Heart right ventricle (tissue), 16 donors: ENCODE measurements around the gene WDFY4. TPM values are rescaled to one million over a fixed set of nuclear protein-coding genes. Genes with fewer than 3 reads are reported as not detected.

Experiments used
- ATAC-seq, 8 donors: fragments of 200-7000 bp; cut with Tn5 transposase; one replicate each; pipeline ENCODE4 v1.9.1; 2020; ENCODE audit warnings: mild to moderate bottlenecking in 8 of 8, moderate library complexity in 8 of 8, moderate number of reproducible peaks in 1 of 8
- DNase-seq, 2 donors: peaks; one replicate each; pipeline ENCODE4 v3.0.0-alpha.2; 2020
- H3K27ac ChIP-seq, 10 donors: fragments of 200-600 bp; sonication (generic) in 2 of 10; one replicate each; pipeline versions ENCODE4 v1.5.0 to v1.8.0; 2020 to 2022; ENCODE audit warnings: mild to moderate bottlenecking in 3 of 10
- H3K27me3 ChIP-seq, 7 donors: fragments of 200-600 bp; one replicate each; pipeline ENCODE4 v1.8.0; 2021 to 2022; ENCODE audit warnings: mild to moderate bottlenecking in 2 of 7
- H3K36me3 ChIP-seq, 9 donors: fragments of 200-600 bp; sonication (generic) in 1 of 9; one replicate each; pipeline versions ENCODE4 v1.5.0 to v1.8.0; 2020 to 2022; ENCODE audit warnings: mild to moderate bottlenecking in 2 of 9
- H3K4me1 ChIP-seq, 9 donors: fragments of 200-600 bp; sonication (generic) in 1 of 9; one replicate each; pipeline versions ENCODE4 v1.5.0 to v1.8.0; 2020 to 2022; ENCODE audit warnings: mild to moderate bottlenecking in 4 of 9
- H3K4me3 ChIP-seq, 10 donors: fragments of 200-600 bp; sonication (generic) in 2 of 10; one replicate each; pipeline versions ENCODE4 v1.5.0 to v1.8.0; 2020 to 2022; ENCODE audit warnings: mild to moderate bottlenecking in 7 of 10, moderate library complexity in 2 of 10
- H3K9me3 ChIP-seq, 11 donors: fragments of 200-600 bp in 10 of 11; sonication (generic) in 2 of 11; one replicate each; pipeline versions ENCODE4 v1.5.0 to v1.8.0; 2013 to 2022; ENCODE audit warnings: mild to moderate bottlenecking in 2 of 11, control low read depth in 1 of 11, moderate library complexity in 1 of 11
- WGBS, 2 donors: extraction: QIAGEN DNeasy Blood & Tissue Kit; methylation state at CpG; one replicate each; pipeline ENCODE4 v1.1.7; 2013; ENCODE audit warnings: inconsistent platforms in 1 of 2; 5-methylcytosine and 5-hydroxymethylcytosine counted together
- intact Hi-C, 10 donors: fragments of 100-400 bp; cut with DNase I; formaldehyde crosslinking; loops; one replicate each; pipeline versions ENCODE4 v1.11.1 to v1.14.2; 2022
- polyA plus RNA-seq, 2 donors: library from polyadenylated mRNA; stranded (reverse); fragments of 200-250 nt; gene quantifications; one replicate each; pipeline ENCODE4 v1.2.3, GENCODE V29; 2013
- total RNA-seq, 10 donors: library from RNA; stranded (reverse); fragmentation: NEBNext Ultra II Directional in 3 of 10; extraction: Animal tissue kit (Norgen Biotek cat#: 25700) in 3 of 10; gene quantifications; one replicate each; pipeline versions ENCODE4 v1.2.1 to v1.2.4, GENCODE V29; 2021 to 2023
- TF ChIP-seq, protein P1 (sequence below), 9 donors: fragments of 200-600 bp; sonication (generic) in 2 of 9; IDR thresholded peaks; one replicate each; pipeline versions ENCODE4 v1.5.0 to v1.8.0; 2021 to 2022; ENCODE audit warnings: antibody characterized with exemption in 9 of 9, mild to moderate bottlenecking in 5 of 9, moderate library complexity in 1 of 9
- donor health status: Arrhythmogenic right ventricular cardiomyopathy.
- donor health status: ischemic (EF 13 %, LVEDD 7.1; RV severe dilation, severe dysfunction).
- donor health status: healthy with polysubstance abuse.
- donor health status: DM: no; HTN: yes; CAD: no.
- donor health status: DM: no; HTN: no; CAD: no.
- donor health status: ischemic (EF 25% LVEDD 6.9; RV normal size, moderate dysfunction).
- donor health status: ischemic (EF 25% LVEDD 5.7; RV mildly dilated, moderate dysfunction).
- donor health status: healthy.
- donor health status: DM: yes; HTN: yes; CAD: no.
- donor health status: Ischemic cardiomyopathy.
- donor health status: ischemic (EF 35%, LVEDD 5.7; RV mildly dilated, moderate dysfunction).
- donor health status: nonischemic (EF 11% LVEDD 7.7; RV severe dilation, severe dysfunction).
- donor health status: DM: yes; HTN: yes; CAD: no.
- donor health status: PGD.
- donor health status: ischemic (EF 29% LVEDD 5.4; RV normal size, mild dysfunction).
- donor health status: nonischemic (EF 23%, LVEDD 6.1; RV moderate dilation, normal function).

The WDFY4 gene
- total and polyA plus RNA-seq, 12 donors: 0.59 to 7.4 (median 0.92) TPM

DNA sequence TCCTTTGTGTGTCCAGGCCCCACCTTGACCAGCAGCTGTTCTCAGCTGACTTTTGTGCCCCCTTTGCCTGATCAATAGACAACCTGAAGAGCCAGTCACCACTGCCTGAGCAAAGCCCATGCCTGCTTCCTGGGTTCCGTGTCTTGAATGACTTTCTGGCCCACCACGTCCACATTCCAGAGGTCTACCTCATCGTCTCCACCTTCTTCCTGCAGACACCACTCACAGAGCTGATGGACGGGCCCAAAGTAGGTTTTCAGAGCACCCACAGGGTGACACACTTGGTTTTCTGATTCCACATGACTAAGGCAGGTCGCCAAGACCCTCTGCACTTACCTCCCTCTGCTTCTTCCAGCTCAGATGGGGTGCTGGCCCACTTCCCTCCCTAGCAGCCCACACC lies 126.8 kb downstream of the WDFY4 start:
- 78 to 89% methylated on average over 5 of the region's 5 CpGs for WGBS, 2 donors
- Histone ChIP-seq H3K27me3 (no peaks in the 10 kb centered on the region), H3K27ac (no peak overlapping the region), H3K4me3 (no peak overlapping the region), H3K36me3 (peaks cover 0 to 17% (median 0%) of the 10 kb centered on the region in 9 donors), H3K4me1 (peaks cover 4 to 51% (median 16%) of the 10 kb centered on the region in 9 donors), H3K9me3 (no peaks in the 10 kb centered on the region)
- intact Hi-C loops: no loop called here
- DNase-seq: no peak
- TF ChIP-seq, protein P1, sequence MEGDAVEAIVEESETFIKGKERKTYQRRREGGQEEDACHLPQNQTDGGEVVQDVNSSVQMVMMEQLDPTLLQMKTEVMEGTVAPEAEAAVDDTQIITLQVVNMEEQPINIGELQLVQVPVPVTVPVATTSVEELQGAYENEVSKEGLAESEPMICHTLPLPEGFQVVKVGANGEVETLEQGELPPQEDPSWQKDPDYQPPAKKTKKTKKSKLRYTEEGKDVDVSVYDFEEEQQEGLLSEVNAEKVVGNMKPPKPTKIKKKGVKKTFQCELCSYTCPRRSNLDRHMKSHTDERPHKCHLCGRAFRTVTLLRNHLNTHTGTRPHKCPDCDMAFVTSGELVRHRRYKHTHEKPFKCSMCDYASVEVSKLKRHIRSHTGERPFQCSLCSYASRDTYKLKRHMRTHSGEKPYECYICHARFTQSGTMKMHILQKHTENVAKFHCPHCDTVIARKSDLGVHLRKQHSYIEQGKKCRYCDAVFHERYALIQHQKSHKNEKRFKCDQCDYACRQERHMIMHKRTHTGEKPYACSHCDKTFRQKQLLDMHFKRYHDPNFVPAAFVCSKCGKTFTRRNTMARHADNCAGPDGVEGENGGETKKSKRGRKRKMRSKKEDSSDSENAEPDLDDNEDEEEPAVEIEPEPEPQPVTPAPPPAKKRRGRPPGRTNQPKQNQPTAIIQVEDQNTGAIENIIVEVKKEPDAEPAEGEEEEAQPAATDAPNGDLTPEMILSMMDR (IDR thresholded peaks at IDR 0.05): no peak
- ATAC-seq: peak in 1 of 8 donors; percentile 7

DNA sequence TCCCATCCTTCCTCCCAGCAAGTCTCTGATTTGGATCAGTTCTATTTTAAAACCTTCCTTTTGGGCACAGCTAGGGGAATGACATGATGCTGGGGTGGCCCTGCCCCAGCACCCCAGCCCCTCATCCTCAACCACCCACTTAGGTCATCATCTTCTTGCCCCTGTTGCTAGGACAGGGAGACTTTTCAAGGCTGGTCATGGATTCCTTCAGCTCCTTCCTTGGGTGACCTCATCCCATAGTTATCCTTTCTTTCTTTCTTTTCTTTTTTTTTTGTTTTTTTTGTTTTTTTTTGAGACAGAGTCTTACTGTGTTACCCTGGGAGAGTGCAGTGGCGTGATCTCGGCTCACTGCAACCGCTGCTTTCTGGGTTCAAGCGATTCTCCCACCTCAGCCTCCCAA lies 127.2 kb downstream of the WDFY4 start:
- H3K36me3 ChIP-seq: peaks cover 0 to 18% (median 0%) of the 10 kb centered on the region in 9 donors
- DNase-seq: no peak
- H3K27me3 ChIP-seq: no peaks in the 10 kb centered on the region
- H3K27ac ChIP-seq: no peak overlapping the region
- intact Hi-C loops: no loop called here
- H3K4me1 ChIP-seq: peaks cover 4 to 46% (median 16%) of the 10 kb centered on the region in 9 donors
- WGBS, 2 donors: 86 to 98% methylated on average over 4 of the region's 4 CpGs
- ATAC-seq: peak in 1 of 8 donors; percentile 10
- no peaks in the 10 kb centered on the region for H3K9me3 ChIP-seq
- H3K4me3 ChIP-seq: no peak overlapping the region
- TF ChIP-seq, protein P1 (IDR thresholded peaks at IDR 0.05): no peak

DNA sequence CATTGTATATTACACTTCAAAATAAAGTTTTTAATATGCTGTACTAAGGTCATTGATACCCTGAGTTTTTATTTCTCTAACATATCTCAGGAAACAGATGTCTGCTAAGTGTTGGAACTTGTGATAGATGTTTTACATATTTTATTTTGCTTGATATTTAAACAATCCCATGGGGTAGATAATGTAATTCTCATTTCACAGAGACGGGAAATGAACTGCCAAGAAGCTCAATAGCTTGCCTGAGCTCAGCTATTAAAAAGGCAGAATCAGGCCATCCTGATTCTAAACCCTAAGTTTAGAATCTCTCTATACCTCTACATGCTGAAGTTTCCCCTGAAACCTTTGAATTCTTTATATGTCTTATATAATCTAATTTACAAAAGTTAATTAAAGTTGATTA lies 128.6 kb downstream of the WDFY4 start:
- DNase-seq (no peak), ATAC-seq (peak in 2 of 8 donors; percentile 44 to 56)
- H3K4me1 ChIP-seq: peaks cover 0 to 32% (median 11%) of the 10 kb centered on the region in 9 donors
- H3K9me3 ChIP-seq: no peaks in the 10 kb centered on the region
- no peak overlapping the region for H3K4me3 ChIP-seq
- TF ChIP-seq, protein P1 (IDR thresholded peaks at IDR 0.05): no peak
- no peaks in the 10 kb centered on the region for H3K27me3 ChIP-seq
- peaks cover 0 to 30% (median 0%) of the 10 kb centered on the region in 9 donors for H3K36me3 ChIP-seq
- intact Hi-C loops: no loop called here
- H3K27ac ChIP-seq: peak overlapping the region in 1 of 10 donors; percentile 13
- 35 to 53% methylated on average over 1 of the region's 1 CpG for WGBS, 2 donors

DNA sequence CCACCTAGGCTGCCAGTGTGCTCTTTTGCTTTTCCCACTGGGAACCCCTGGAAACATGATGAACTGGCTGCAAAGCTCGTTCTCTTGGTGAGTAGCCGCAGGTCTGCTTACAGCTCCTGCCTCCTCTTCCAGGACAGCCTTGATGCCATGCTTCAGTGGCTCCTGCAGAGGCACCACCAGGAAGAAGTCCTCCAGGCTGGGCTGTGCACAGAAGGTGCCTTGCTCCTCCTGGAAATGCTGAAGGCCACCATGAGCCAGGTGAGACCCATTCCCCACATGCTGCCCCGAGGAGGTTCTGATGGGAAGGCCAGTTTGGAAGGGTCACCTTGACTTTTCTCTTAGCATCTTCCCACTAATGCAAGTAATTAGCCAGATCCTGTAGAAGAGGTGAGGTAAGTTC lies 129.2 kb downstream of the WDFY4 start:
- intact Hi-C loops: no loop called here
- H3K36me3 ChIP-seq: peaks cover 0 to 31% (median 0%) of the 10 kb centered on the region in 9 donors
- no peaks in the 10 kb centered on the region for H3K27me3 ChIP-seq
- H3K9me3 ChIP-seq: no peaks in the 10 kb centered on the region
- peaks cover 0 to 28% (median 7%) of the 10 kb centered on the region in 9 donors for H3K4me1 ChIP-seq
- ATAC-seq (no peak), DNase-seq (no peak)
- TF ChIP-seq, protein P1 (IDR thresholded peaks at IDR 0.05): no peak
- no peak overlapping the region for H3K27ac ChIP-seq
- WGBS, 2 donors: 94 to 97% methylated on average over 3 of the region's 3 CpGs
- no peak overlapping the region for H3K4me3 ChIP-seq
